Nephron progenitor cell (in vitro differentiated cells): ENCODE results near the gene B3GNT3.
A peak's percentile ranks its signal among the peaks of the same experiment; 100 is the strongest.

Source experiments
- DNase-seq: peaks from one replicate; pipeline ENCODE4 v3.0.0; 2021
- H3K27ac Mint-ChIP-seq: 2 replicates; pipeline ENCODE4 v1.8.0; 2021; ENCODE audit warnings: mild to moderate bottlenecking, moderate library complexity, mixed read lengths
- H3K27me3 Mint-ChIP-seq: 2 replicates; pipeline ENCODE4 v1.8.0; 2021; ENCODE audit warnings: mild to moderate bottlenecking, low read depth, mixed read lengths; ENCODE audit not compliant: poor library complexity
- H3K36me3 Mint-ChIP-seq: 2 replicates; pipeline ENCODE4 v1.8.0; 2021; ENCODE audit warnings: low read depth, mixed read lengths
- H3K4me1 Mint-ChIP-seq: 2 replicates; pipeline ENCODE4 v1.8.0; 2021; ENCODE audit warnings: mixed read lengths
- H3K4me3 Mint-ChIP-seq: 2 replicates; pipeline ENCODE4 v1.8.0; 2021; ENCODE audit warnings: mild to moderate bottlenecking, moderate library complexity, mixed read lengths
- H3K9me3 Mint-ChIP-seq: 2 replicates; pipeline ENCODE4 v1.8.0; 2021; ENCODE audit warnings: mild to moderate bottlenecking, moderate library complexity, mixed read lengths
- TF ChIP-seq, protein P1 (sequence below): fragments of 200-600 bp; sonication (generic); IDR thresholded peaks from 2 replicates; pipeline ENCODE4 v1.5.0; 2021; ENCODE audit warnings: antibody characterized with exemption

B3GNT3 gene

DNA sequence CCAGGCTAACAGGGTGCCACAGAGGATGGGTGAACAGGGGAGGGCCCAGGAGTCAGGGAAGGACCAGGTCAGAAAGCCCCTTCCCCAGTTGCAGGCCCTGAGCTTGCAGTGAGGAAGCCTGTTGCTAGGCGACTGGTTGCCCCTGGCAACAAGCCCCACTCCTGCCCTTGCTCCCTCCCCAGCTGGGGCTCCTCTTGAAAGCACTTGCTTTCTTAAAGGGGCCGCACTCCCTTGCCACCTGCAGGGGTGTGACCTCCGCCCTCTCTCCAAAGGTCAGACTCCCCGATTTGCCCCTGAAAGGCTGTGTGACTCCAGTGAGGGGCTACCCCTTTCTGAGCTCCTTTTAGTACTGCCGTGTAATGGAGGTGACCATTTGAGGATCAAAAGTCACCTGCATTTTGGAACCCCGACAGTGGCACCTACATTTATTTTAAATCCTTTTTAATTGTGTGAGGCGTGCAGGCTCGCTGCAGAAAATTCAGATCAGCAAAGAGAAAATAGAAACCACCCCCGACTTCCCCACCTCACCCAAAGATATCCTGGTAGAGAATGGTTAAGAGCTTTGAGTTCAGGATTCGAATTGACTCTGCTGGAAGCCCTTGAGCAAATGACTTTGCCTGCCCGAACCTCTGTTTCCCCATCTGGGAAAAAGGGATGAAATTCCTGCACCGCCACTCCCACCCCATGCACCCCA, 38.8 kb upstream of the B3GNT3 start:
- H3K36me3 Mint-ChIP-seq: no peaks in the 10 kb centered on the region
- H3K27me3 Mint-ChIP-seq: no peaks in the 10 kb centered on the region
- no peaks in the 10 kb centered on the region for H3K9me3 Mint-ChIP-seq
- no peak overlapping the region for H3K4me3 Mint-ChIP-seq
- TF ChIP-seq, protein P1, sequence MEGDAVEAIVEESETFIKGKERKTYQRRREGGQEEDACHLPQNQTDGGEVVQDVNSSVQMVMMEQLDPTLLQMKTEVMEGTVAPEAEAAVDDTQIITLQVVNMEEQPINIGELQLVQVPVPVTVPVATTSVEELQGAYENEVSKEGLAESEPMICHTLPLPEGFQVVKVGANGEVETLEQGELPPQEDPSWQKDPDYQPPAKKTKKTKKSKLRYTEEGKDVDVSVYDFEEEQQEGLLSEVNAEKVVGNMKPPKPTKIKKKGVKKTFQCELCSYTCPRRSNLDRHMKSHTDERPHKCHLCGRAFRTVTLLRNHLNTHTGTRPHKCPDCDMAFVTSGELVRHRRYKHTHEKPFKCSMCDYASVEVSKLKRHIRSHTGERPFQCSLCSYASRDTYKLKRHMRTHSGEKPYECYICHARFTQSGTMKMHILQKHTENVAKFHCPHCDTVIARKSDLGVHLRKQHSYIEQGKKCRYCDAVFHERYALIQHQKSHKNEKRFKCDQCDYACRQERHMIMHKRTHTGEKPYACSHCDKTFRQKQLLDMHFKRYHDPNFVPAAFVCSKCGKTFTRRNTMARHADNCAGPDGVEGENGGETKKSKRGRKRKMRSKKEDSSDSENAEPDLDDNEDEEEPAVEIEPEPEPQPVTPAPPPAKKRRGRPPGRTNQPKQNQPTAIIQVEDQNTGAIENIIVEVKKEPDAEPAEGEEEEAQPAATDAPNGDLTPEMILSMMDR: no peak
- no peak overlapping the region for H3K27ac Mint-ChIP-seq
- peaks cover 20% of the 10 kb centered on the region for H3K4me1 Mint-ChIP-seq
- DNase-seq: peak; percentile 84

DNA sequence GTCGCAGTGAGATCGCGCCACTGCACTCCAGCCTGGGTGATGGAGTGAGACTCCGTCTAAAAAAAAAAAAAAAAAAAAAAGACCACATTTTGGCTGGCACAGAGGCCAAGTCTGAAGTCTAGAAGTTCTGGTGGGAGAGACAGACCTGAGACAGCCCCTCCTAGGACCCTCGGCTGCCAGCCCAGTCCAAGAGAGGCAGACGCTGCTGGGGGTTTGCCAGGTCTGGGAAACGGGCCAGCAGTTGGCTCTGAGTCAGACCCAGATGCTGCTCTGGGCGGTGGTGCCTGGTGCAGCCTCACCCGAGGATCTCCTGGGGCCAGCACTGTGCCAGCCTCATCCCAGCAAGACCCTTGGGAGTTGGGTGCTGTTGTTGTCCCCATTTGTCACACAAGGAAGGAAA, 37.8 kb upstream of the B3GNT3 start:
- no peak for DNase-seq
- Mint-ChIP-seq H3K27ac (no peak overlapping the region), H3K4me1 (peaks cover 20% of the 10 kb centered on the region), H3K27me3 (peaks cover 6% of the 10 kb centered on the region), H3K4me3 (no peak overlapping the region), H3K36me3 (no peaks in the 10 kb centered on the region), H3K9me3 (no peaks in the 10 kb centered on the region)
- TF ChIP-seq, protein P1: no peak

DNA sequence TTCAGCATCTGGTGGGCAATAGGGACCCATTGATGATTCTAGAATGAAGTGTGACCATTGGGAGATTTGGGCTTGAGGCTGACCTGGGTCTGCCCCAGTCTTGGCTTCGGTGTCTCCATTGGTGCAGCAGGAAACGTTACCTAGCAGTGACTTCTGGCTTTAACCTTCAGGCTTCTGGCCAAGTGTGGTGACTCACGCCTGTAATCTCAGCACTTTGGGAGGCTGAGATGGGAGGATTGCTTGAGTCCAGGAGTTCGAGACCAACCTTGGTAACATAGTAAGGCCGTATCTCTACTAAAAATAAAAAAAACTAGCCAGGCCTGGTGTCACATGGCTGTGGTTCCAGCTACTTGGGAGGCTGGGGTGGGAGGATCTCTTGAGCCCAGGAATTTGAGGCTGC, 36.4 kb upstream of the B3GNT3 start:
- Mint-ChIP-seq H3K27me3 (peaks cover 10% of the 10 kb centered on the region), H3K9me3 (no peaks in the 10 kb centered on the region), H3K27ac (no peak overlapping the region), H3K4me1 (peaks cover 20% of the 10 kb centered on the region), H3K4me3 (no peak overlapping the region), H3K36me3 (no peaks in the 10 kb centered on the region)
- TF ChIP-seq, protein P1: no peak
- no peak for DNase-seq

DNA sequence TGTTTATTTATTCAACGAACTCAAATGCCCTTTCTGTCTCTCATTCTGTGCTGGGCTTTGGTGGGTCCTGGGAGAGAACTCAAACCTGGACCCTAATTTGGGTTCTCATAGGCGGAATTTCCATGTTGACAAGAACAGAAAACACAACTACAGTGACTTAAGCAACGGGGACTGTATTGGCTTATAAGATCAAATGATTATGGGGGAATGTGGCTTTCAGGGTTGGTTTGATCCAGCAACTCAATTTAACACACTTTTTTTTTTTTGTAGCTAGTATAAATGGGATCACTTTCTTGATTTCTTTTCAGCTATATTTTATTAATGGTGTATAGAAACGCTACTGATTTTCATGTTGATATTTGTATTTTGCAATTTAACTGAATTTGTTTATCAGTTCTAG, 33.8 kb upstream of the B3GNT3 start:
- DNase-seq: no peak
- Mint-ChIP-seq H3K27ac (no peak overlapping the region), H3K27me3 (peaks cover 18% of the 10 kb centered on the region), H3K4me1 (peaks cover 8% of the 10 kb centered on the region), H3K36me3 (no peaks in the 10 kb centered on the region), H3K4me3 (no peak overlapping the region), H3K9me3 (no peaks in the 10 kb centered on the region)
- TF ChIP-seq, protein P1: no peak

DNA sequence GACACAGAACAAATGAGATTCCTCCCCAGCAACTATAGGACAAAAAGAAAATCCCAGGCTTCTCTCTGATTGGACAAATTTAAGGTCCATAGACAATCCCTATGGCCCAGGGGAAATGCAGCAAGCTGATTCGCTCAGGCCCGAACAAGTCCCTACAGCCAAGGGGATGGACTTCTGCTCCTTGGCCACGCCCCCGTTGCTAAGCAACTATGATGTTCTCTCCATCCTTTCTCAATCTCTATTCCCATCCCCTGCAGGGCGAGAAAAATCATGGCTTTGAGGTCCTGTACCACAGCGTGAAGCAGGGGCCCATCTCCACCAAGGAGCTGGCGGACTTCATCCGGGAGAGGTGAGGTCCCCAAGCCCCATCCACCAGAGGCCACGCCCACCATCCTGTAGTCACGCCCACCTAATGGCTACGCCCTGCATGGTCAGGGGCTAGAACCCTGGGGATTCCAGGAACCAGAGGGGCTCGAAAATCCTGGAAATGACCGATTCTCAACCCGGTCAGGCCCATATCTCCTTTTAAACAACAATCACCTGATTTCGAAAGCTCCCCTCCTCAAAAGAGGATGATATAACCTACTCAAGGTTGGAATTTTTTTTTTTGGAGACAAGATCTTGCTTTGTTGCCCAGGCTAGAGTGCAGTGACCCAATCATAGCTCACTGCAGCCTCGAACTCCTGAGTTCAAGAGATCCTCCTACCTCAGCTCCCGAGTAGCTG, 32.3 kb upstream of the B3GNT3 start:
- Mint-ChIP-seq H3K36me3 (no peaks in the 10 kb centered on the region), H3K9me3 (no peaks in the 10 kb centered on the region)

More for the DNA sequence above, 32.3 kb upstream of the B3GNT3 start:
- Mint-ChIP-seq H3K27me3 (peaks cover 26% of the 10 kb centered on the region), H3K4me1 (peaks cover 11% of the 10 kb centered on the region), H3K4me3 (no peak overlapping the region), H3K27ac (no peak overlapping the region)
- TF ChIP-seq, protein P1: no peak
- peak; percentile 62 for DNase-seq
